Keratinocyte (primary cell): ENCODE results near the gene CLCN4. TPM values are rescaled to one million over a fixed set of nuclear protein-coding genes. Genes with fewer than 3 reads are reported as not detected.

Experiments
- DNase-seq: peaks from one replicate; pipeline ENCODE4 v3.0.0-alpha.2; 2011; ENCODE audit warnings: low read depth, missing footprints, low spot score
- FAIRE-seq: peaks from 2 replicates; lab custom pipeline; 2011; peaks lifted over from hg19 to GRCh38; lab: Jason Lieb, UNC
- H2AFZ ChIP-seq: 2 replicates; pipeline ENCODE4 v1.6.0; 2012; ENCODE audit warnings: low read length, control low read depth, inconsistent platforms; ENCODE audit not compliant: control insufficient read depth
- H3K27ac ChIP-seq: 2 replicates; pipeline ENCODE4 v1.5.1; 2011; ENCODE audit warnings: low read length; ENCODE audit not compliant: control insufficient read depth, insufficient read depth
- H3K27me3 ChIP-seq: 3 replicates; pipeline ENCODE4 v1.6.0; 2011; ENCODE audit warnings: low read length; ENCODE audit not compliant: control insufficient read depth, insufficient read depth; ENCODE audit errors: extremely low read depth
- H3K36me3 ChIP-seq, 2 experiments: 2 replicates in 1 of 2; 3 replicates in 1 of 2; pipeline ENCODE4 v1.5.1; 2011; ENCODE audit warnings: low read length in 2 of 2, mild to moderate bottlenecking in 1 of 2; ENCODE audit not compliant: control insufficient read depth in 2 of 2, insufficient read depth in 2 of 2; ENCODE audit errors: extremely low read depth in 1 of 2
- H3K4me1 ChIP-seq: 3 replicates; pipeline ENCODE4 v1.5.1; 2011; ENCODE audit warnings: low read length; ENCODE audit not compliant: control insufficient read depth, insufficient read depth; ENCODE audit errors: extremely low read depth
- H3K4me2 ChIP-seq: 3 replicates; pipeline ENCODE4 v1.6.0; 2011; ENCODE audit warnings: low read depth, low read length; ENCODE audit not compliant: control insufficient read depth, insufficient read depth; ENCODE audit errors: extremely low read depth
- H3K4me3 ChIP-seq, 3 experiments: fragments of 200-600 bp in 1 of 3; sonication (generic) in 1 of 3; 2 replicates in 2 of 3; 3 replicates in 1 of 3; pipeline ENCODE4 v1.5.1; 2011 to 2016; ENCODE audit warnings: low read length in 3 of 3, mild to moderate bottlenecking in 3 of 3, control low read depth in 2 of 3, inconsistent platforms in 1 of 3, low read depth in 1 of 3, mixed read lengths in 1 of 3, mixed run types in 1 of 3, moderate library complexity in 1 of 3; ENCODE audit not compliant: control insufficient read depth in 2 of 3, insufficient read depth in 2 of 3; ENCODE audit errors: extremely low read depth in 1 of 3
- H3K79me2 ChIP-seq: 2 replicates; pipeline ENCODE4 v1.6.0; 2012; ENCODE audit warnings: low read length; ENCODE audit not compliant: control insufficient read depth, insufficient read depth
- H3K9ac ChIP-seq: 3 replicates; pipeline ENCODE4 v1.6.0; 2011; ENCODE audit warnings: low read length; ENCODE audit not compliant: control insufficient read depth, insufficient read depth; ENCODE audit errors: extremely low read depth
- H3K9me1 ChIP-seq: 3 replicates; pipeline ENCODE4 v1.6.0; 2011; ENCODE audit warnings: low read length; ENCODE audit not compliant: control insufficient read depth, insufficient read depth; ENCODE audit errors: extremely low read depth
- H3K9me3 ChIP-seq: 2 replicates; pipeline ENCODE4 v1.5.1; 2012; ENCODE audit warnings: low read depth, low read length; ENCODE audit not compliant: control insufficient read depth
- H4K20me1 ChIP-seq: 3 replicates; pipeline ENCODE4 v1.6.0; 2011; ENCODE audit warnings: low read length; ENCODE audit not compliant: control insufficient read depth, insufficient read depth; ENCODE audit errors: extremely low read depth
- EZH2 ChIP-seq: IDR thresholded peaks from one replicate; pipeline ENCODE4 v1.6.1; 2012; ENCODE audit warnings: inconsistent platforms, mild to moderate bottlenecking, low read length, moderate library complexity
- dilution Hi-C: fragments of 300-500 bp; cut with MboI; formaldehyde crosslinking; loops from one replicate; pipeline ENCODE4 v1.7.0; 2020; ENCODE audit warnings: low sequenced_read_pairs; ENCODE audit not compliant: extremely low pct_ligation_motif_present
- polyA plus RNA-seq, 5 experiments: library from polyadenylated mRNA; depleted of rRNA in 3 of 5; stranded (reverse) in 3 of 5; stranded (forward) in 1 of 5; unstranded in 1 of 5; fragments of >200 nt; gene quantifications; 1 replicate in 1 of 5; 2 replicates in 3 of 5; 3 replicates in 1 of 5; pipeline versions ENCODE4 v1.2.1 to v1.2.3, GENCODE V29; 2011 to 2012; ENCODE audit warnings: missing spikeins in 2 of 5, low read depth in 1 of 5, low replicate concordance in 1 of 5
- TF ChIP-seq, protein P1 (sequence below), 3 experiments: IDR thresholded peaks in 1 of 3; conservative IDR thresholded peaks in 1 of 3; optimal IDR thresholded peaks in 1 of 3; 2 replicates in 2 of 3; 3 replicates in 1 of 3; pipeline versions ENCODE3 to v1.5.1; 2011; ENCODE audit warnings: low read length in 3 of 3, mild to moderate bottlenecking in 3 of 3, moderate library complexity in 2 of 3, control low read depth in 1 of 3, inconsistent platforms in 1 of 3; ENCODE audit not compliant: insufficient read depth in 2 of 3; ENCODE audit errors: extremely low read depth in 1 of 3

CLCN4 gene
- polyA plus RNA-seq, 1 donor (not counting 4 experiments of a cell fraction or from before 2014, with no cell fraction given) = 0.24 TPM

DNA sequence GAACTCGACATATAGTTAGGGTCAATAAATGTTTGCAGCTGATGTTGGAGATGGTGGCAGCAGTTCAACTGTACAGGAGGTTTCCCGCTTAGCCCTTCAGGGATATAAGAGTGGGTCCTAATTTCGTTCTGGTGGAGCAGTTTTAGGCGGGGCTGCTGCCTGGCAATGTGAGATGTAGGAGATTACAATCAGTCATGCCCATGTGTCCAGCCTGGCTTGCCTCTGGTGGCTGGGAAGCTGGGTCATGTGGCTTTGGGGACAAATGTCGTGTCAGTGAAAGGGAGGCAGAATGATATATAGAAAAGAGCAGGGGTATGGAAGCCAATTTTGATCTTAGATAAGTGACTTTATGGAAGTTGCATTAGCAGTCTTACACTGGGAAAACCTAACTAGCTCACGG is 129.4 kb downstream of the CLCN4 start:
- H3K27ac ChIP-seq = no peak overlapping the region
- TF ChIP-seq, protein P1, sequence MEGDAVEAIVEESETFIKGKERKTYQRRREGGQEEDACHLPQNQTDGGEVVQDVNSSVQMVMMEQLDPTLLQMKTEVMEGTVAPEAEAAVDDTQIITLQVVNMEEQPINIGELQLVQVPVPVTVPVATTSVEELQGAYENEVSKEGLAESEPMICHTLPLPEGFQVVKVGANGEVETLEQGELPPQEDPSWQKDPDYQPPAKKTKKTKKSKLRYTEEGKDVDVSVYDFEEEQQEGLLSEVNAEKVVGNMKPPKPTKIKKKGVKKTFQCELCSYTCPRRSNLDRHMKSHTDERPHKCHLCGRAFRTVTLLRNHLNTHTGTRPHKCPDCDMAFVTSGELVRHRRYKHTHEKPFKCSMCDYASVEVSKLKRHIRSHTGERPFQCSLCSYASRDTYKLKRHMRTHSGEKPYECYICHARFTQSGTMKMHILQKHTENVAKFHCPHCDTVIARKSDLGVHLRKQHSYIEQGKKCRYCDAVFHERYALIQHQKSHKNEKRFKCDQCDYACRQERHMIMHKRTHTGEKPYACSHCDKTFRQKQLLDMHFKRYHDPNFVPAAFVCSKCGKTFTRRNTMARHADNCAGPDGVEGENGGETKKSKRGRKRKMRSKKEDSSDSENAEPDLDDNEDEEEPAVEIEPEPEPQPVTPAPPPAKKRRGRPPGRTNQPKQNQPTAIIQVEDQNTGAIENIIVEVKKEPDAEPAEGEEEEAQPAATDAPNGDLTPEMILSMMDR (optimal IDR thresholded peaks at IDR 0.05 in 1 of 3, IDR thresholded peaks at IDR 0.05 in 1 of 3, conservative IDR thresholded peaks at IDR 0.05 in 1 of 3; ENCODE audit: extremely low read depth in 1 of 3, insufficient read depth in 2 of 3, low read length in 3 of 3) = no peak
- no peak for TF ChIP-seq EZH2
- H3K4me2 ChIP-seq = no peak overlapping the region
- H3K4me3 ChIP-seq = no peak overlapping the region
- DNase-seq (no peak), FAIRE-seq (no peak)
- H2AFZ ChIP-seq = no peak overlapping the region
- no peaks in the 10 kb centered on the region for H4K20me1 ChIP-seq
- no peaks in the 10 kb centered on the region for H3K9me3 ChIP-seq
- H3K9me1 ChIP-seq = no peaks in the 10 kb centered on the region
- no peaks in the 10 kb centered on the region for H3K36me3 ChIP-seq
- H3K27me3 ChIP-seq = no peaks in the 10 kb centered on the region
- no peaks in the 10 kb centered on the region for H3K79me2 ChIP-seq
- no peak overlapping the region for H3K9ac ChIP-seq
- dilution Hi-C loops = no loop called here
- H3K4me1 ChIP-seq = no peaks in the 10 kb centered on the region

Other genes starting within 250 kb of the CLCN4 start
- gene CLDN34, start 189.6 kb upstream of the CLCN4 start, polyA plus RNA-seq = 0.05 to 0.10 TPM in 2 of 3 replicates, not detected in the other